GM18520 (cell line): ENCODE results near the gene TF.

Source experiments
- ATAC-seq: cut with Tn5 transposase; IDR thresholded peaks from one replicate; pipeline ENCODE4 v1.9.1; 2021; ENCODE audit not compliant: unreplicated experiment

The TF gene

DNA sequence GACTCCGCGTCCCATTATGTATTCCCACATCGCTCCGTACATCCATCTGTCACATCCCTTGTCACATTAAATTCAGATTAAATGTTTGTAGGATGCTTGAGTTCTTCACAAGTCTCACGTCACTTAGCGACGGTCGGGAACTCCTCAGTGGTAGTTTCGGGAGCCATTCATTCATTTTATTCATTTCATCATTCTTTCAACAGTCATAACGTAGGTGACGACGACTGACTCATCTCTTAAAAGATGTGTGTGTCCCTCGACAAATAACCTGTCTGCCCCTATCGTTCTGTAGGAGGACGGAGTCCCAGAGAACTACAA, 59.1 kb downstream of the TF start:
- ATAC-seq: no peak

DNA sequence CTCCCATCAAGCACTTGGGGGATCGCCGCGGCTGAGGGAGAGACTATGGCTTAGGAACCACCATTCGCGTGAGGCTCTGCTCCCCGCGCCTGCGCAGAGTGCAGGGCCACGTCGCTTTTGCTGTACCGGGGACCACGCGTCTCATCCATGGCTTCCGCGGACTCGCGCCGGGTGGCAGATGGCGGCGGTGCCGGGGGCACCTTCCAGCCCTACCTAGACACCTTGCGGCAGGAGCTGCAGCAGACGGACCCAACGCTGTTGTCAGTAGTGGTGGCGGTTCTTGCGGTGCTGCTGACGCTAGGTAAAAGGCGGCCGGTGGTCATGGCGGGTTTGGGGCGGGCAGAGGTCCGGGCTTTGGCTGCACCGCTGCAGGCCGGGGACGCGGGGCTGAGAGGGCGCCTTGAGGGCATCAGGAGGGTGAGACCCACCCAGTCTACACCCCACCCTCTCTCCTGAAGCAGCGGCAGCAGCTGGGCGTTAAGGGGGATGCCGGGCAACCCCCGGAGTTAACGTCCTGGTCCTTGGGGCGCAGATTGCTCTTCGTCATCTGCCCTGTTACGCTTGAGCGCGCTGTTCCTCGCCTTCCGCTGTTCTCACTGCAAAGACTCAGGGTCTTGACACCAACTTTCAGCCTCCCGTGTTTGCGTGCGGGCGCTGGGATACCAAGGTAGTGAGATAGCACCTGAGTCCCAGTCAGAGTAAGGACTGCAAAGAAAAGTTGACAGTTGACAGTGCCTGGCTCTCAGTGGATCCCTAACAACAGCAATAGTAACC, 59.7 kb downstream of the TF start, which contains the start of gene SRPRB:
SRPRB (plus strand) TSS at position 114 of the 774 bp plus-strand sequence; CDS start at position 148, 34 bp downstream.
- peak; percentile 97 for ATAC-seq

DNA sequence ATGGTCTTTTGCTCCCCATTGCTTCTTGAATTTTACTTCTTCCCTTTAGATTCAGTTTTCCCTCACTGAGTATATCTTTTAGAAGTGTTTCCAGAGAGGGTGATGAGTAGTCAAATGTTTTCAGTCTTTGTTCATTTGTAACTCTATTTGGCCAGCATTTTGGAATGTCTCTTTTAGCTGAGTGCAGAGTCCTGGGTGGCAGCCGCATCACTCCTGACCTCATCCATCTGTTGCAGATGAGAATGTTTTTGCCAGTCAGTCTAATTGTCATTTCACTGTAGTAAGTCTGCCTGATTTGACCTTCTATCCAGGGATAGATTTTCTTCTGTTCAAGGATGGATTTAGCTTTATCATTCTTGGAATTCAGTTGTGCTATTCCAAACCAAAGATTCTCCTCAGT, 66.7 kb downstream of the TF start:
- ATAC-seq: no peak

DNA sequence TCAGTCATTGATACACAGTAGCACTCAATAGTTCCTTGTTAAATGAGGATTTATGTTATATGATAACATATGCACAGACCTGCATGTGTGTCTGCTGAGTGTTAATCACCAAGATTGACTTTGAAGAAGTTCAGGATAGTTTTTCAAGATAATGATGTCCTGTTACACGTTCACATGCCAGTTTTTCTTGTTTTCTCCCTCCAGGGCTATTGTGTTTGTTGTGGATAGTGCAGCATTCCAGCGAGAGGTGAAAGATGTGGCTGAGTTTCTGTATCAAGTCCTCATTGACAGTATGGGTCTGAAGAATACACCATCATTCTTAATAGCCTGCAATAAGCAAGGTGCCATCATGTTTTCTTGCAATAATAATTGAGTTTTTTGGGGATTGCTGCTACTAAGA, 69.2 kb downstream of the TF start:
- ATAC-seq: no peak

DNA sequence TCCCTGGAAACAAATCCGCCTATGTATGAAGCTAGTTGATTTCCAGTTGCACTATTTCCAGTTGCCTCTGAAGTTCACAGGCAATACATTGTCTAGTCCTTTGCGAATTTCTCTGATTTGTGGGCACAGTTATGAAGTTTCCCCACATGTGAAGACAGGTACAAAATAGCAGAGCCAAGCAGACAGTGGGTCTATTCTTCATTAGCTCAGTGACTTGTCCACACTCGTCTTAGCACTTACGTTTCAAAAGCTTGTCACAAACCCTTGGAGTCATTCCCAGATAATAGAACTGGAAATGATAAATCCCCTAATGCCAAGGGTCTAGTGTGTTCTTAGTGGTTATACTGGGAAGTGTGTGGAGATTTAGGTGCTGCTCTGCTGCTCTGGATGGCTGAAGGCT, 73.9 kb downstream of the TF start:
- no peak for ATAC-seq

DNA sequence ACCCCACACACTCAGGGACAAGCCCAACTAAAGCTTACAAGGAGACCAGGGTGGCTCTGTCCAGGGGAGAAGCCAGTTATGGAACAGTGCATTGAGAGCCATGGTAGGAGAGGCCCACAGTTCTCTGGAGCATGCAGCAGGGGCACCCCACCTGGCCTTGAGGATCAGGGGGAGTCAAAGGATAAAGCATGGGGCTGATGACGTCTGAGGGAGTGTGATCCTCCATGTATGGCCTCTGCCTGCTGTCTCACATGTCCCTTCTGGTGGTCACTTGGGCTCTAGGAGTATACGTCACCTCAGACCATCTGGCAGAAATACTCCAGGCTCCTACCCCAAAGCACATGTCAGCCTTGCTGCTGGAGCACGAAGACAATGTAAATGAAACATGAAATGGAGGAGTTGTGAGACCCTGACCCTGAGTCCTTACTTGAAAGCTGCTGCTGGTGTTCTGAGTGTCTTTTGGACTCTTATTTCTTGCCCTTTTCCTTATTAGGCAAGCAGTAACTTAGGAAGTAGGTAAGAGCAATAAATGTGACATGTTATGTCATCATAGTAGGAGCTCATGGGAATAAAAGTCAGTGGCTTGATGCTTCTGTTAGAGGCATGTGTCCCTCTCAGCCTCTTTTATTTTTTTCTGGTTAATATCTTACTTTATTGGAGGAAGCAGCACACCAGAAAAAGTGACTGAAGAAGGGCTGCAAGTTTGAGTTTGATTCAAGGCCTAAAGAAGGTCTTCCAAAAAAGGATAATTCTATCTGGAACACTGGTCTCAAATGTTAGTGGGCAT, 74.9 kb downstream of the TF start:
- ATAC-seq: no peak

DNA sequence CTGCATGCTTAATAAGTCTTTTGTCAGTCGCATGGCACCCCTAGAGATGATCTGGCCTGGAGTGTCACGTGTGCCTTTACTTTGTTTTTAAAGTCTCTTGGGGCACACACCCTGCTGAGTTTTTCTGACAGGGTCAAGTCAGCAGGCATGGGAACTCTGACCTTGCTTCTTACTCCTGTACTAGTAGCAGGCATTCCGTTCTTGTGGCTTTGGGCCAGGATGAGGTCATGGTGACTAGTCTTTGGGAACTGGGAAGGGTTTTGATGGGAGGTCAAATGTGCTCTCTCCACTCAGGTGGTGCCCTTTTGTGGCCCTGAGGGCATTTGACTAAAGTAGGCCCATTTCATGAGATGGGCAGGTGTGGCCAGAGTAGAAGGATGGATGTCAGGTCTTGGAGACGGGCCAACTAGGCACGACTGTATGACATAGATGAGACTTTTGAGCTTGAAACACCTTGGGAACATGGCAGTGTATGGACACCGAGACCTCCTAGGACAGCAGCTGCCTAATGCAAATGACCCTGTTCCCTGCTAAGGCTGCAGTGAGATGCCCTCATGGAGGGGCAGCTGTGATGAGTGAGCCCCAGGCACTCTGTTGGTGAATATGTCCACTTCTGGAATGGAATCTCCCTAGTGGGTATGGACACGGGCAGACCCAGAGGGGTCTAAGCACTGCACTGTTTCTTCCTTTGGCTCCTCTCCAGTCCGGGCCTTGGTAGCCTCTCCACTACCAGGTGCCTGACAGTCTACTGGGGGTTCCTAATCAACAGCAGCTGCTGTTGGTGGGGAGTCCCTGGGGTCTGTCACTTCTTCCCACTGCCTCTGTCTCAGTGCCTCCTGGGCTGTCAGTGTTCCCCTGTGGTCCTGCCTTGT, 75.8 kb downstream of the TF start:
- no peak for ATAC-seq

DNA sequence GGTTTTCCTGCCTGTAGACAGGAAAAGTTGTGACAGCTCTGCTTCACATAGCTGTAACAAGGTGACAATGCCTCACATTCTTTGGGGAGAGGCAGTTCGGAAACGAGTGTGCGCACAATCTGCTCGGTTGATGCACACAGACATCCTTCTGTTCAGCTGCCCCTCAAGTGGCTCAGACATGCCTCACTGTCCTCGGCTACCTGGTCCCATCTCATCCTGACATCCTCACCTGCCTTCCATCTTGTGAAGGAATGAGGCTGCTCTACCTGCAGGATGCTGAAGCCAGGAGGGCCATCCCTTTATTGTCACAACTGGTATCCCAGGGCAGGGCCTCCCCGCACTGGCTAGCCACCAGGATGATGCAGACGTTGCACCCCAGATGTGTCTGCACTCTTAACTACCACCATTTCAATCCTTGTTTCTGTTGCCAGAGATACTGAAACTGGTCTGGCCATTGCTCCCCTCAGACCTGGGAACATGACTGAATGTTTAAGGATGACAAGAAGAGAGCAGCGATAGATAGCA, 78.8 kb downstream of the TF start:
- no peak for ATAC-seq

DNA sequence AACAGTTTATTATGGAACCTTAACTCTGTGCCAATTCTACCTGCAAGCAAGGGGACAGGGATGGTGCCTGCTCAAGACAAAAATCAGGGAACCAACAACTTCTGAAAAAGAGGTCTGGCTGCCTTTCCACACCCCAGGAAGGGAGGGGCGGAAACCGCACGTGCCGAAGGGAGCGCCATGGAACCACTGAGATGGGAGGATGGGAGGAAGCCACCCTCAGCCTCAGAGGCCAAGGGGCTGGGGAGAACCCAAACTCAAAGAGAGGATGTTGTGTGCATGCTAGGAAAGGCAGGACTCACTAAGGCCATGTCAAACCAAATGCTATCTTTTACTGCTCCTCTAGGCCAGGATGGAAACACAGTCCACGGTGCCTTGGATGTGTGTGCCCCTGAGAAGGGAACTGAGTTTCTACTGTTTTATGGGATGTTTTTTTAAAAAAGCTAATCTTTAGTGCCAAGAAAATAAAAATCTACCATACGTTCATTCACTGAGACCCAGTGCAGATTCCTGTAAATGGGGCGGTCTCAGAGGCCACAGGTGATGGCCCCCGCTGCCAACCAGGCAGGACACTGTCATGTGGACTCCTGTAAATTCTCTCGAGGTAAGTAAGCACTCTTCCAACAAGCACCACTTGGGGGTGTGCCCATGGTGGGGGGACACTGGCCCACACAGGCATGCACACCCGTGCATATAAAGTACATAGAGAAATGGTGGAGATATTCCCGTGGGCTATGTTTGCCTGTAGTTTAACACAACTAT, 80.0 kb downstream of the TF start:
- ATAC-seq: no peak

DNA sequence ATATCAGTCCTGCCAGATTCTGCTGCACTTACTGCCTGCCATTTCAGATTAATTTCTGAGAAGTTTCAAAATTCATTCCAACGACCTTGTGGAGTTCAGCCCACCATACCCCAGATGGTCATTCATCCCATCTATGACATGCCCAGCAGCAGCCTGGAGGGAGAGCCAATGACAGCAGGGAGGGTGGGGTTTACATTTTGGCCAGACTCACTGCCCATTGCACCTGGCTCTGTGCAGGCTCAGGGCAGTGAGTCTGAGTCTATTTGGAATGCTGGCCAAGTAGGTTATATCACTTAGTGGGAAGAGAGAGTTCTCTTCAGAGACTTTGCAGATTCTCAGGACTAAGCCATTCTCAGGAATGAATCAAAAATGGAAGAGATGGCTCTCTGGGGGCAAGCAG, 80.9 kb downstream of the TF start:
- ATAC-seq: no peak

DNA sequence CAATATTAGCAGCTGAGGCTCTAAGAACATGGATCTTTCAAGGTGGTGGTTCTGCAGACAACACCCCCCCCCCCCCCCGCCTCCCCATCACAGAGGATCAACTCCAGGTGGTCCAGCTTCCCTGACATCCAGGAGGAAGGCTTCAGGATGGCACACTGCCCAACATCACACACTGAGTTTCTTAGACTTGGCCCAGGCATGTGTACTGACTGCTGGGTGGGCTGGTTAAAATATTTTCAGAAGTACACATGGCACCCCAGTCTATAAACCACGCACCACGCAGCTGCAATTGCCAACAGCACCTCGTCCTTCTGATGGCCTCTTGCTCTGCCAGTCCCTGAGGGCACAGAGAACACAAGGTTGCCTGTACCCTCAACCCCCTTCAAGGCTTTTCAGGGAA, 81.5 kb downstream of the TF start:
- ATAC-seq: no peak

DNA sequence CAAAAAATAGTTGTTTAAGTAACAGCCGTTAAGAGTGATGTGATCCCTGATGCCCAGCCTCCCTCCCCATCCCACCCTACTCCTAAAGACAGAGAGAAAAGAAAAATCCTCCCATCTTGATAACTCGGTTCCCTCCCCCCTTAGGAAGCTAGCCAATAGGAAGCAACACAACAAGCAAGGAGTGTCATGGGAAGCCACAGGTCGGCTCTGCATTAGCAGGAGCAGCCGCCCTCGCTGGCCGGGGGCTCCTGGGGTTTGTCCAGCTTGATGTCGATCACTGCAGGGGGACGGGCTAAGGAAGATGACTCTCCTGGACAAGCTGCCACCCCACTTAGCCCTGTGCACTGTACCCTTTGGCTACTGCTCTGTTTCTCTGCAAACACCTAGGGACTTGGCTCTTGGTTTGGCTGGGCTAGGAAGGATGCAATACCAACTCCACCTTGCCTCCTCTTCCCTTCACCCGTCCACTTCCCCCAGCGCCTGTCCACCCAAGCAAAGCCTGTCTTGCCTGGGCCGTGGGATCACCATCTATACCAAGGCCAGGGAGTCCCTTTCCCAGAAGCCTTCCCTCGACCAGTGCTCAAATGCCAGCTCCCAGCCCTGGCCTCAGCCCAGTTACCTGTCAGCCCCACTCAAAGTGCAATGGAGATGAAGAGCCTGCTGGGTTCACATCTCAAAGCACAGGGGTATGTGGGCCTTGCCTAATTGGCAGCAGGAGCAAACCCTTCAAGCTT, 82.5 kb downstream of the TF start:
- ATAC-seq: no peak

DNA sequence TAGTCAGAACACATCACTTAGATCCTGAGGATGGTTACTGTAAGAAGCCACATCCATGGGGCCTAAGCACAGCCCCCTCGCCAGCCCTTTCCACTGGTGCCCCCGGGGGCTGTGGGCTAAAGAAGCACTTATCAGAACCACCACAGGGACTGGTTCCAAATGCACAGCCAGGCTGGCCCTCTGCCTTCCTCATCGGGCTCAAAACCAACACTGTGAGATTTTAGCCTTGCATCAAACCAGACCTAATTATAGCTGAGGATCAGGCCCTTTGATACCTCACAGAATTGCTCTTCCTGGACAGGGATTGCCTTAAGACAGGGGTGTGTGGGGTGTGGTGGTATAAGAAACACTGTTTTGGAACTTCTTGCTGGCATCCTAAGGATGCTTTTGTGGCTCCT, 83.1 kb downstream of the TF start:
- ATAC-seq: no peak

DNA sequence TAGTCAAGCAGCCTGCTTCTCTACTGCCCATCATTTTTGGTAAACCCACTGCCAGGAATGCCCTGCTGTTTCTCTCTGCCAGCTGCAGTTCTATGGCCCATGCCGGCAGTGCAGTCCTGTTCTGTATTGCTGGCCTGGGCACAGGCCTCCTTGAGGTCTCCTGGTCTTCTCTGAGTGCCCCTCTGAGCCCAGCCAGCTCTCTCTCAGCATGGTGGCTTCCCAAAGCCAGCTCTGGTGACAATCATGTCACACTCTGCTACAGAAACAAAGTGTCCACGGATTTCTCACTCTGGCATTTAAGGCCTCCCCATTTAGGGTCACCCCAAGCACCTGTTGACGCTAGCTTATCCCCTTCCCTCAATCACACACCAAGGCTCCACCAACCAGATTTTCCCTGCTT, 83.9 kb downstream of the TF start:
- ATAC-seq: no peak

DNA sequence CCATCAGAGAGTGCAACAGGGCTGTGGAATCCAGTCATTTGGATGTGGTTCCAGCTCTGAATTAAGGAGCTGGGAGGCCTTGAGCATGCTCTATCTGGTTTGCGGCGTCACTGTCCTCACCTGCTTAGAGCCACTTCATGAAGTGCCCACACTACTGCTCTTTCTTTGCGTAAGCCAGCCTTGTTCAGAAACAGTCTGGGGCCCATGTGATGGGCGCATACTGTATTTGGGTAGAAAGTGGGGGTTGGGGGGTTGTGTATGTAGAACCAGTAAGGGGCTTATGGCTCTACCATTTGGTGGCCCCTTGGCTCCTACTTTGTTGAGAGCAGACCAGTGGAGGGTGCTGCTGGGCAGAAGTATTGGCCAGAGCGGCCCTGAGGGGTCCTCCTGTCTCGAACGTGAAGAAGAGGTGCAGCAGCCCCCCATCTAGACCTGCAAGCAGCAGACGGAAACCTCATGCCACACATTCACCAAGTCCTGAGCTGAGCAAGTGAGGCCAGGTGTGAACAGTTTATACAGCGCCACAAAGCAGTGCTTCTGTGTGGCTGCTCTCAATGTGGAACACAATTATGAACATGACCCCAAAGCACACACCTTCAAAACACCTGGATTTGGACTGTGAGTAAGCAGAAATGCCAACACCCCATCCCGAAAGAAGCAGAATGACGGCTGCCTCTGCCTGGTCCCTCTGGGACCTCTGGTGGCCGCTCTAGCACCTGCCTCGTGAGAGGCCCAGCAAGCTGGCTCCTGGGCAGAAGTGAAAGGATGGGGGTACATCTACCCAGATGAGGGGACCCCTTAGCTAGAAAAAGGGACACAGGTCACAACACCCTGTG, 86.0 kb downstream of the TF start:
- no peak for ATAC-seq

DNA sequence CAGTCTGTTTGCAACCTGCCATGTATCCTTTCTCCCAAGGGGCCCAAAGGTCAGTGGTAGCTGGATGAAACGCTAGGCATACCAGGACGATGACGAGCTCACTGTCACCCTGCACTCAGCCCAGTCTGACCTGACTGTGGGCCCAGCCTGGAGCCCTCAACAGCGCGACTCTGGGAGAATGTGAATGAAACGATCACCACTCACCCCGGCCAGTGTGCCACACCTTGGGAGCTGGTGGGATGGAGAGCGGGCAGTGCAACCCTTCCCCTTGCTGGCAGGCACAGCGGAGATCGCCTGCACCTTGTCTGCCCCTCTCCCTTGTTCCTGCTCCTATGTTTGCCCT, 86.6 kb downstream of the TF start:
- no peak for ATAC-seq

DNA sequence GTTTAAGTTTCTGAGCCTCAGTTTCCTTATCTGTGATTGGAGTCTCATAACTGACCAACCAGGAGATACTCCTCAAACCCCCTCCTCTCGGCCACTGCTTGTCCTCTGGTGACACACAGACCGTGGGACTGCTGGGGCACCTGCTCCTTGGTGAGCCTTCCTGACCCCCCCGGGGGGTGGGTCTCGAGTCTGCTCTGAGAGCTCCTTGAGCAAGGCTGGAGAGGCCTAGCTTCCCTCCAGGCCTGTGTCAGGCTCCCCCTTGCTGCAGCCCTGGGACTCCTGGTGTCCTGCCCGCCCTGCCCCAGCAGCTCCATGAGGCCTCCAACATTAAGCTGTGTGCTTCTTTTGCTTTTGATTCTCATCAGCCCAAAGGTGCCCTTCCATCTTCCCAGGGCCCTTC, 87.1 kb downstream of the TF start:
- no peak for ATAC-seq

DNA sequence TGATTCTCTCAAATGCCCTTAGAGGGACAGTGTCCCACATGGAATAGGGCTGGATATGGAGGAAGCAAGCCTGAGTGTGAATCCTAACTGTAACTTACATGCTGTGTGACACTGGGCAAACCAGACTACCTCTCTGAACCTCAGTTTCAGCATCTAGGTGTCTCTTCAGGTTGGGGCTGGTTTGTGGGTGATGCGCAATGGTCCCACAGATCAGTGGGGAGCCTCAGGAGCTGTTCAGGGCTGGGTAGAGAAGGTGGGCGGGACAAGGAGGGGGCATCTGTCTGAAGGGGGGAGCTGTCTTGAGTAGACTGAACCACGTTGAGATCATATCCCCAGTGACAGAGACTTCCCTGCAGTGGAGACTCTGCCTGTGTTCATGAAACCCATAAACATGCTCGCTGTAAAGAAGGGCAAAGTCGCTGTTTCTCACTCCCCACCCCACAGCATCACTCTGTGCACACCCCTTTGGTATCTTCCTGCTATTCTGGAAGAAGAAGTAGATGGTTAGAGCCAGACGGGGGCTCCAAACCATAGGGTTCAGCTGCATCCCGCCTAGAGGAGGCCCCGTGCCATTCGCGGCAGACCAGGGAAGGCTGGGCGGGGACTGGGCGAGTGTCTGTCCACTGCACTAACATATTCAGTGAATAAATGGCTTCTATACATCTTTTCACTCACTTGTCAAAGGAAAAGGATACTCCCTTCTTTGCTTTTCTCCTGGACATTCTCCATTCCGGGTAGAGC, 87.9 kb downstream of the TF start:
- no peak for ATAC-seq
